GM12878 (cell line): ENCODE results near the gene PLEKHM2. TPM values are rescaled to one million over a fixed set of nuclear protein-coding genes. Genes with fewer than 3 reads are reported as not detected.

Experiments used
- ATAC-seq: fragments of 200-7000 bp; cut with Tn5 transposase; 3 replicates; pipeline ENCODE4 v1.9.1; 2020; ENCODE audit warnings: mild to moderate bottlenecking, moderate library complexity
- BruUV-seq: library from RNA; stranded (reverse); fragments of 400-500 nt; replicated peaks from 2 replicates; lab custom pipeline; 2021; lab: Mats Ljungman, UMichigan
- CTCF ChIA-PET: fragments of 300-600 bp; sonication (Branson Sonifier 250); formaldehyde crosslinking; extraction: SDS; loops from one replicate; lab custom pipeline; 2021; ENCODE audit warnings: inconsistent platforms; lab: Yijun Ruan, JAX
- POLR2A ChIA-PET: fragments of 350-600 bp; formaldehyde crosslinking; extraction: SDS; loops from one replicate; lab custom pipeline; 2021; ENCODE audit warnings: inconsistent platforms; lab: Charles Lee
- RAD21 ChIA-PET: fragments of 300-600 bp; sonication (Branson Sonifier 250); formaldehyde crosslinking; loops from one replicate; lab custom pipeline; 2023; ENCODE audit warnings: antibody characterized with exemption; ENCODE audit not compliant: unreplicated experiment; lab: Charles Lee
- SMC1A ChIA-PET: fragments of 300-600 bp; sonication (Branson Sonifier 250); formaldehyde crosslinking; loops from one replicate; lab custom pipeline; 2023; ENCODE audit not compliant: unreplicated experiment, uncharacterized antibody; lab: Charles Lee
- DNase-seq: peaks from one replicate; pipeline ENCODE4 v3.0.0-alpha.2; 2011; ENCODE audit warnings: low read depth, low spot score
- FAIRE-seq: peaks from 3 replicates; lab custom pipeline; 2011; peaks lifted over from hg19 to GRCh38; lab: Jason Lieb, UNC
- H2AFZ ChIP-seq: 2 replicates; pipeline ENCODE4 v1.6.0; 2011; ENCODE audit warnings: low read depth, low read length, control low read depth; ENCODE audit not compliant: control insufficient read depth
- H3K27ac ChIP-seq: 2 replicates; pipeline ENCODE4 v1.5.1; 2011; ENCODE audit warnings: control low read depth; ENCODE audit not compliant: control insufficient read depth, insufficient read depth
- H3K27me3 ChIP-seq, 2 experiments: replicated peaks in 1 of 2; 2 replicates each; pipeline versions ENCODE4 v1.6.0 to v1.6.1; 2011; ENCODE audit warnings: low read length in 1 of 2; ENCODE audit not compliant: control insufficient read depth in 2 of 2, insufficient read depth in 2 of 2
- H3K36me3 ChIP-seq, 2 experiments: 2 replicates each; pipeline ENCODE4 v1.5.1; 2011; ENCODE audit warnings: low read length in 1 of 2; ENCODE audit not compliant: control insufficient read depth in 2 of 2, insufficient read depth in 2 of 2
- H3K4me1 ChIP-seq: 2 replicates; pipeline ENCODE4 v1.6.1; 2011; ENCODE audit warnings: mild to moderate bottlenecking, low read length, moderate library complexity, mixed read lengths; ENCODE audit not compliant: control insufficient read depth, insufficient read depth
- H3K4me2 ChIP-seq: 2 replicates; pipeline ENCODE4 v1.6.0; 2011; ENCODE audit warnings: control low read depth; ENCODE audit not compliant: control insufficient read depth, insufficient read depth
- H3K4me3 ChIP-seq: fragments of 200-600 bp; sonication (generic); 2 replicates; pipeline ENCODE4 v1.5.1; 2016
- H3K79me2 ChIP-seq: 2 replicates; pipeline ENCODE4 v1.6.0; 2011; ENCODE audit warnings: low read length; ENCODE audit not compliant: control insufficient read depth, insufficient read depth
- H3K9ac ChIP-seq: 2 replicates; pipeline ENCODE4 v1.8.0; 2011; ENCODE audit warnings: low read length, control low read depth, mixed read lengths; ENCODE audit not compliant: control insufficient read depth, insufficient read depth
- H3K9me3 ChIP-seq: replicated peaks from 3 replicates; pipeline ENCODE4 v1.5.1; 2011; ENCODE audit warnings: mild to moderate bottlenecking, low read length; ENCODE audit not compliant: control insufficient read depth, insufficient read depth
- H4K20me1 ChIP-seq: 2 replicates; pipeline ENCODE4 v1.6.0; 2011; ENCODE audit not compliant: control insufficient read depth, insufficient read depth
- CEBPB ChIP-seq, 2 experiments: fragments of 150-350 bp in 1 of 2; IDR thresholded peaks; 2 replicates each; pipeline ENCODE4 v1.6.1; 2012 to 2014; ENCODE audit warnings: low read depth in 2 of 2, low read length in 2 of 2, borderline replicate concordance in 1 of 2, inconsistent platforms in 1 of 2
- CTCF ChIP-seq, 3 experiments: IDR thresholded peaks in 2 of 3; conservative IDR thresholded peaks in 1 of 3; 2 replicates each; pipeline ENCODE4 v1.5.1; 2011; ENCODE audit warnings: low read depth in 3 of 3, low read length in 3 of 3, mild to moderate bottlenecking in 3 of 3, control low read depth in 2 of 3, moderate library complexity in 2 of 3, inconsistent platforms in 1 of 3, mixed read lengths in 1 of 3; ENCODE audit not compliant: control insufficient read depth in 2 of 3, insufficient read depth in 1 of 3; ENCODE audit errors: extremely low read depth in 1 of 3
- E2F8 ChIP-seq: fragments of 450-650 bp; IDR thresholded peaks from 2 replicates; pipeline ENCODE4 v1.6.1; 2018; ENCODE audit warnings: mild to moderate bottlenecking, low read depth, moderate library complexity; ENCODE audit not compliant: partially characterized antibody
- FOXM1 ChIP-seq: IDR thresholded peaks from 2 replicates; pipeline ENCODE4 v1.6.1; 2012; ENCODE audit warnings: low read depth, mild to moderate bottlenecking, inconsistent platforms, low read length, moderate library complexity
- MAX ChIP-seq: IDR thresholded peaks from 2 replicates; pipeline ENCODE4 v1.6.1; 2012; ENCODE audit warnings: low read depth, low read length, improper control_type of control experiment
- PBX3 ChIP-seq: IDR thresholded peaks from 2 replicates; pipeline ENCODE4 v1.6.1; 2011; ENCODE audit warnings: mild to moderate bottlenecking, low read depth, low read length, moderate library complexity; ENCODE audit not compliant: insufficient replicate concordance
- RFX5 ChIP-seq: IDR thresholded peaks from 2 replicates; pipeline ENCODE4 v1.6.1; 2011; ENCODE audit warnings: low read depth, low read length, improper control_type of control experiment
- TAF1 ChIP-seq: IDR thresholded peaks from 2 replicates; pipeline ENCODE4 v1.6.1; 2011; ENCODE audit warnings: mild to moderate bottlenecking, low read depth, low read length, borderline replicate concordance
- TBL1XR1 ChIP-seq: IDR thresholded peaks from 2 replicates; pipeline ENCODE4 v1.6.1; 2012; ENCODE audit warnings: low read depth, low read length, improper control_type of control experiment
- TCF7 ChIP-seq: IDR thresholded peaks from 2 replicates; pipeline ENCODE4 v1.6.1; 2014; ENCODE audit warnings: antibody characterized with exemption, borderline replicate concordance
- ZZZ3 ChIP-seq: IDR thresholded peaks from 2 replicates; pipeline ENCODE4 v1.6.1; 2011; ENCODE audit warnings: low read depth; ENCODE audit not compliant: control insufficient read depth, insufficient read length
- WGBS: methylation state at CpG from one replicate; pipeline ENCODE4 v1.1.6; 2016; ENCODE audit warnings: low lambda C conversion rate; ENCODE audit not compliant: insufficient replicate concordance, insufficient coverage; ENCODE audit errors: missing lambda C conversion rate; 5-methylcytosine and 5-hydroxymethylcytosine counted together
- in situ Hi-C: fragments of 300-500 bp; cut with MboI; formaldehyde crosslinking; loops from 9 replicates; pipeline ENCODE4 v1.14.3; 2018; ENCODE audit warnings: mixed read lengths
- intact Hi-C: fragments of 100-400 bp; cut with micrococcal nuclease; formaldehyde crosslinking; loops from one replicate; pipeline ENCODE4 v1.14.2; 2022; ENCODE audit not compliant: unreplicated experiment
- polyA plus RNA-seq, 11 experiments: library from polyadenylated mRNA; depleted of rRNA in 4 of 11; unstranded in 6 of 11; stranded (reverse) in 5 of 11; fragments of >200 nt; fragmentation: Nextera tagmentation in 4 of 11; fragmentation: Illumina TruSeq in 1 of 11; extraction: Ambion mirVana in 4 of 11; extraction: Trizol in 1 of 11; gene quantifications; 1 replicate in 1 of 11; 2 replicates in 10 of 11; pipeline versions ENCODE4 v1.2.1 to v1.2.3, GENCODE V29; 2011 to 2016; ENCODE audit warnings: inconsistent platforms in 2 of 11, missing spikeins in 2 of 11, low read depth in 1 of 11
- total RNA-seq, 4 experiments: library from RNA; depleted of rRNA in 3 of 4; stranded (reverse); fragments of >200 nt in 3 of 4; fragmentation: Illumina TruSeq in 1 of 4; extraction: Trizol in 1 of 4; gene quantifications; 2 replicates each; pipeline versions ENCODE4 v1.2.1 to v1.2.3, GENCODE V29; 2013 to 2021

The PLEKHM2 gene
- total and polyA plus RNA-seq, 10 of the 15 experiments (the other 5 are each of a cell fraction or from before 2014, with no cell fraction given): 0.37 to 55.2 (median 19.3) TPM

- no peaks in the 10 kb centered on the region for H3K79me2 ChIP-seq
- POLR2A ChIA-PET: no interaction called here
- H3K27ac ChIP-seq: no peak overlapping the region
- intact Hi-C loops (no loop called here), in situ Hi-C loops (no loop called here)
- ATAC-seq: no peak
- H3K27me3 ChIP-seq: no peaks in the 10 kb centered on the region
- no peak overlapping the region for H3K9ac ChIP-seq
- no peak overlapping the region for H3K4me2 ChIP-seq
- no peak overlapping the region for H3K4me3 ChIP-seq
- CTCF ChIA-PET: no interaction called here
- H3K36me3 ChIP-seq: peaks cover 21 to 37% of the 10 kb centered on the region in 2 experiments
- no peaks in the 10 kb centered on the region for H4K20me1 ChIP-seq
- BruUV-seq: no TSS peak
- no peaks in the 10 kb centered on the region for H3K4me1 ChIP-seq
- 98% methylated on average over 21 of the region's 21 CpGs for WGBS
- FAIRE-seq: no peak
- H2AFZ ChIP-seq: no peak overlapping the region
- TF ChIP-seq RFX5 (no peak), TCF7 (no peak), MAX (no peak), E2F8 (no peak), PBX3 (no peak), ZZZ3 (no peak), TAF1 (no peak), TBL1XR1 (no peak), CTCF (IDR thresholded peaks at IDR 0.05 in 2 of 3, conservative IDR thresholded peaks at IDR 0.05 in 1 of 3; ENCODE audit: control insufficient read depth in 2 of 3, extremely low read depth in 1 of 3, insufficient read depth in 1 of 3, low read depth in 3 of 3, low read length in 3 of 3) (no peak), FOXM1 (no peak), CEBPB (IDR thresholded peaks at IDR 0.05; ENCODE audit: borderline replicate concordance in 1 of 2, low read depth in 2 of 2, low read length in 2 of 2) (no peak)
- RAD21 ChIA-PET: no interaction called here
- H3K9me3 ChIP-seq: no peaks in the 10 kb centered on the region
- DNase-seq: no peak
- SMC1A ChIA-PET: no interaction called here
These were observed 42.9 kb downstream of the PLEKHM2 start for GRCh38 chr1:15727021-15727420.
